Thoracic aorta (tissue), 2 donors: ENCODE results near the gene GIMAP6. TPM values are rescaled to one million over a fixed set of nuclear protein-coding genes. Genes with fewer than 3 reads are reported as not detected.
"Not testable (repeated sequence)": the region's sequence is repeated elsewhere in the genome, so short reads cannot be mapped to it uniquely, and the experiment has no call there.

Experiments
- ATAC-seq: fragments of 150-250 bp; one replicate; pipeline ENCODE4 v1.8.0; 2017; ENCODE audit warnings: low read depth; ENCODE audit not compliant: insufficient number of reproducible peaks, low FRiP score
- DNase-seq: peaks from one replicate; pipeline ENCODE4 v3.0.0-alpha.2; 2020; ENCODE audit warnings: low spot score
- H3K27ac ChIP-seq, 2 donors: fragments of 200-600 bp; sonication (generic); 1 replicate in 1 of 2; 2 replicates in 1 of 2; pipeline ENCODE4 v1.5.1; 2016; ENCODE audit warnings: mild to moderate bottlenecking in 2 of 2, moderate library complexity in 2 of 2
- H3K27me3 ChIP-seq: fragments of 200-600 bp; sonication (generic); replicated peaks from 2 replicates; pipeline ENCODE4 v1.6.0; 2016; ENCODE audit warnings: mild to moderate bottlenecking; ENCODE audit not compliant: insufficient read depth
- H3K36me3 ChIP-seq: fragments of 200-600 bp; sonication (generic); one replicate; pipeline ENCODE4 v1.5.1; 2016
- H3K4me1 ChIP-seq, 2 donors: fragments of 200-600 bp; sonication (generic); 1 replicate in 1 of 2; 2 replicates in 1 of 2; pipeline versions ENCODE4 v1.5.1 to v1.6.0; 2016; ENCODE audit warnings: low read depth in 2 of 2, mild to moderate bottlenecking in 1 of 2; ENCODE audit not compliant: control insufficient read depth in 1 of 2
- H3K4me3 ChIP-seq: fragments of 200-600 bp; sonication (generic); 2 replicates; pipeline ENCODE4 v1.5.1; 2016; ENCODE audit warnings: mild to moderate bottlenecking
- H3K9me3 ChIP-seq: fragments of 200-600 bp; sonication (generic); 2 replicates; pipeline ENCODE4 v1.5.1; 2016
- total RNA-seq, 2 donors: library from RNA; depleted of rRNA; stranded (reverse); fragments of >200 nt; gene quantifications; one replicate each; pipeline versions ENCODE4 v1.1.0 to v1.2.3, GENCODE V29; 2016
- TF ChIP-seq, protein P1 (sequence below): fragments of 200-600 bp; sonication (generic); IDR thresholded peaks from one replicate; pipeline ENCODE4 v1.5.1; 2019; ENCODE audit warnings: antibody characterized with exemption

The GIMAP6 gene
- total RNA-seq, 2 donors from 2014 or later, result 20.3 to 41.1 TPM

DNA sequence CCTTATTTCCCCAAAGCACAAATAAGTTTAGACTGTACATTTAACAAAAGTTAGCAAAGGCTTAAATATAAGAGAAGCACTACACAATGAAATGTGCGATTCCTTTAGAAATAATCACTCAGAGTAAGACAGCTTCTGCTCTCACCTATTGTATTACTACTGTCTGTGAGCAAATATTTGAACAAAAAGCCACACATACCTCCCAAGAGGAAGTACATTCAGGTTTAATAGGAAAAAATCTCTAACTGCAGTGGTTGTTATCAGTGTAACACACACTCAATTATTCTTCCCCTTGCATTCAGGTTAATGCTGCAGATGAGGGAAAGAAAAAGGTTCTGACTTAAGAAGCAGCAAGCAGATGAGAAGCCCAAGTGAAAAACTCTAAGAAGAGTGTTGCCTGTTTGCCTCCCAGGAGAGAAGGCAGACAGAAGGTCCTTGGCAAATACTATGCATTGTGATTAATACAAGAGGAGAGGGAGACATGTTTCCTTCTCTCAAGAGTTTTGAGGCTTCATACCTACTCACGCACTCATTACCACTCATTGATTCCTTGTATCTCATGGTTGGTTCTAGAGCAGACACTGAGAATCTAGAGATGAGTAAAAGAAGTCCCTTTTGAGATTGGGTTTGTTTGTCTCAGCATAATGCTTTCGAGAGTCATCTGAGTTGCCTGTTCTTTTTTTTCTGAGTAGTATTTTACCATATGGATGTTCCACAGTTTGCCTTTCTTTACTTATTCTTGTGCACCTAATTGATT is 51.4 kb downstream of the GIMAP6 start:
- H3K9me3 ChIP-seq, result no peaks in the 10 kb centered on the region
- no peaks in the 10 kb centered on the region for H3K36me3 ChIP-seq
- no peak overlapping the region for H3K4me3 ChIP-seq
- ATAC-seq, result no peak
- TF ChIP-seq, protein P1, sequence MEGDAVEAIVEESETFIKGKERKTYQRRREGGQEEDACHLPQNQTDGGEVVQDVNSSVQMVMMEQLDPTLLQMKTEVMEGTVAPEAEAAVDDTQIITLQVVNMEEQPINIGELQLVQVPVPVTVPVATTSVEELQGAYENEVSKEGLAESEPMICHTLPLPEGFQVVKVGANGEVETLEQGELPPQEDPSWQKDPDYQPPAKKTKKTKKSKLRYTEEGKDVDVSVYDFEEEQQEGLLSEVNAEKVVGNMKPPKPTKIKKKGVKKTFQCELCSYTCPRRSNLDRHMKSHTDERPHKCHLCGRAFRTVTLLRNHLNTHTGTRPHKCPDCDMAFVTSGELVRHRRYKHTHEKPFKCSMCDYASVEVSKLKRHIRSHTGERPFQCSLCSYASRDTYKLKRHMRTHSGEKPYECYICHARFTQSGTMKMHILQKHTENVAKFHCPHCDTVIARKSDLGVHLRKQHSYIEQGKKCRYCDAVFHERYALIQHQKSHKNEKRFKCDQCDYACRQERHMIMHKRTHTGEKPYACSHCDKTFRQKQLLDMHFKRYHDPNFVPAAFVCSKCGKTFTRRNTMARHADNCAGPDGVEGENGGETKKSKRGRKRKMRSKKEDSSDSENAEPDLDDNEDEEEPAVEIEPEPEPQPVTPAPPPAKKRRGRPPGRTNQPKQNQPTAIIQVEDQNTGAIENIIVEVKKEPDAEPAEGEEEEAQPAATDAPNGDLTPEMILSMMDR, result no peak
- no peaks in the 10 kb centered on the region for H3K27me3 ChIP-seq
- DNase-seq, result no peak
- H3K4me1 ChIP-seq, result no peaks in the 10 kb centered on the region
- no peak overlapping the region for H3K27ac ChIP-seq

DNA sequence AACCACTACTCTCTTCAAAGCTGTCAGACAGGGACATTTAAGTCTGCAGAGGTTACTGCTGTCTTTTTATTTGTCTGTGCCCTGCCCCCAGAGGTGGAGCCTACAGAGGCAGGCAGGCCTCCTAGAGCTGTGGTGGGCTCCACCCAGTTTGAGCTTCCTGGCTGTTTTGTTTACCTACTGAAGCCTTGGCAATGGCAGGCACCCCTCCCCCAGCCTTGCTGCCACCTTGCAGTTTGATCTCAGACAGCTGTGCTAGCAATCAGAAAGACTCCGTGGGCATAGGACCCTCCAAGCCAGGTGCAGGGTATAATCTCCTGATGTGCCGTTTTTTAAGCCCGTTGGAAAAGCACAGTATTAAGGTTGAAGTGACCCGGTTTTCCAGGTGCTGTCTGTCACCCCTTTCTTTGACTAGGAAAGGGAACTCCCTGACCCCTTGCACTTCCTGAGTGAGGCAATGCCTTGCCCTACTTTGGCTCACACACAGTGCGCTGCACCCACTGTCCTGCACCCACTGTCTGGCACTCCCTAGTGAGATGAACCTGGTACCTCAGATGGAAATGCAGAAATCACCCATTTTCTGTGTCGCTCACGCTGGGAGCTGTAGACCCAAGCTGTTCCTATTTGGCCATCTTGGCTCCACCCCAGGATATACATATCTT is 52.1 kb downstream of the GIMAP6 start:
- not testable (repeated sequence) for H3K27ac ChIP-seq, H3K4me1 ChIP-seq, DNase-seq, H3K4me3 ChIP-seq, H3K27me3 ChIP-seq, ATAC-seq, H3K36me3 ChIP-seq, H3K9me3 ChIP-seq

Other genes starting within 250 kb of the GIMAP6 start
- 10 to 100 TPM in 1 of 2 donors, 1 to 10 TPM in 1; 5.8 to 13.4 TPM for gene GIMAP8, start 181.8 kb downstream of the GIMAP6 start, total RNA-seq
- gene GIMAP7, start 117.5 kb downstream of the GIMAP6 start, total RNA-seq, result 10 to 100 TPM; 12.6 to 21.4 TPM
- 10 to 100 TPM; 12.3 to 29.3 TPM for gene GIMAP4, start 65.0 kb downstream of the GIMAP6 start, total RNA-seq
- gene GIMAP2, start 53.3 kb upstream of the GIMAP6 start, total RNA-seq, result 10 to 100 TPM in 1 of 2 donors, 1 to 10 TPM in 1; 5.9 to 18.0 TPM
- gene GIMAP1, start 84.2 kb upstream of the GIMAP6 start, total RNA-seq, result 1 to 10 TPM; 4.2 to 7.8 TPM
- 10 to 100 TPM; 35.9 to 55.0 TPM for gene GIMAP5, start 105.0 kb upstream of the GIMAP6 start, total RNA-seq
- gene TMEM176B, start 168.0 kb upstream of the GIMAP6 start, total RNA-seq, result 10 to 100 TPM; 21.0 to 25.2 TPM
- 10 to 100 TPM in 1 of 2 donors, 1 to 10 TPM in 1; 9.1 to 23.4 TPM for gene TMEM176A, start 168.4 kb upstream of the GIMAP6 start, total RNA-seq
- not detected for gene AOC1, start 220.1 kb upstream of the GIMAP6 start, total RNA-seq